ENCODE measurements around the gene ADGRA1.

ADGRA1 gene

GRCh38 chr10:133084491-133084890 lies 3.2 kb upstream of the ADGRA1 start:
- Histone ChIP-seq H3K79me2 (ENCODE audit: insufficient read depth, low read length) (no peaks in the 10 kb centered on the region), H3K4me2 (ENCODE audit: low read depth, low read length, poor library complexity, severe bottlenecking) (no peak overlapping the region), H3K9ac (ENCODE audit: low read length) (no peak overlapping the region), H3K27me3 (ENCODE audit: low read length) (no peaks in the 10 kb centered on the region), H2AFZ (ENCODE audit: low read depth, low read length, severe bottlenecking) (no peak overlapping the region), H3K9me3 (ENCODE audit: insufficient read depth, low read length) (no peaks in the 10 kb centered on the region), H4K20me1 (ENCODE audit: low read depth, low read length) (no peaks in the 10 kb centered on the region), H3K4me3 (ENCODE audit: insufficient read depth, low read length, poor library complexity, severe bottlenecking) (no peak overlapping the region), H3K9me2 (replicated peaks; ENCODE audit: insufficient read depth, low read length) (no peaks in the 10 kb centered on the region), H3K27ac (ENCODE audit: low read depth, low read length) (no peak overlapping the region), H3F3A (ENCODE audit: insufficient read depth) (no peaks in the 10 kb centered on the region), H3K36me3 (ENCODE audit: low read length) (no peaks in the 10 kb centered on the region)
- TF ChIP-seq EZH2phosphoT487 (conservative IDR thresholded peaks at IDR 0.05; ENCODE audit: low read length): no peak
- TF ChIP-seq, protein P1, sequence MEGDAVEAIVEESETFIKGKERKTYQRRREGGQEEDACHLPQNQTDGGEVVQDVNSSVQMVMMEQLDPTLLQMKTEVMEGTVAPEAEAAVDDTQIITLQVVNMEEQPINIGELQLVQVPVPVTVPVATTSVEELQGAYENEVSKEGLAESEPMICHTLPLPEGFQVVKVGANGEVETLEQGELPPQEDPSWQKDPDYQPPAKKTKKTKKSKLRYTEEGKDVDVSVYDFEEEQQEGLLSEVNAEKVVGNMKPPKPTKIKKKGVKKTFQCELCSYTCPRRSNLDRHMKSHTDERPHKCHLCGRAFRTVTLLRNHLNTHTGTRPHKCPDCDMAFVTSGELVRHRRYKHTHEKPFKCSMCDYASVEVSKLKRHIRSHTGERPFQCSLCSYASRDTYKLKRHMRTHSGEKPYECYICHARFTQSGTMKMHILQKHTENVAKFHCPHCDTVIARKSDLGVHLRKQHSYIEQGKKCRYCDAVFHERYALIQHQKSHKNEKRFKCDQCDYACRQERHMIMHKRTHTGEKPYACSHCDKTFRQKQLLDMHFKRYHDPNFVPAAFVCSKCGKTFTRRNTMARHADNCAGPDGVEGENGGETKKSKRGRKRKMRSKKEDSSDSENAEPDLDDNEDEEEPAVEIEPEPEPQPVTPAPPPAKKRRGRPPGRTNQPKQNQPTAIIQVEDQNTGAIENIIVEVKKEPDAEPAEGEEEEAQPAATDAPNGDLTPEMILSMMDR (IDR thresholded peaks at IDR 0.05; ENCODE audit: insufficient read depth, low read length, poor library complexity, severe bottlenecking): no peak

- Histone ChIP-seq H3K9ac (ENCODE audit: low read length) (no peak overlapping the region), H3K4me3 (ENCODE audit: insufficient read depth, low read length, poor library complexity, severe bottlenecking) (no peak overlapping the region), H3K9me2 (replicated peaks; ENCODE audit: insufficient read depth, low read length) (no peaks in the 10 kb centered on the region), H4K20me1 (ENCODE audit: low read depth, low read length) (no peaks in the 10 kb centered on the region), H3F3A (ENCODE audit: insufficient read depth) (no peaks in the 10 kb centered on the region), H3K27me3 (ENCODE audit: low read length) (no peaks in the 10 kb centered on the region), H3K79me2 (ENCODE audit: insufficient read depth, low read length) (no peaks in the 10 kb centered on the region), H3K9me3 (ENCODE audit: insufficient read depth, low read length) (no peaks in the 10 kb centered on the region), H2AFZ (ENCODE audit: low read depth, low read length, severe bottlenecking) (no peak overlapping the region), H3K4me2 (ENCODE audit: low read depth, low read length, poor library complexity, severe bottlenecking) (no peak overlapping the region), H3K27ac (ENCODE audit: low read depth, low read length) (no peak overlapping the region), H3K36me3 (ENCODE audit: low read length) (no peaks in the 10 kb centered on the region)
- TF ChIP-seq, protein P1 (IDR thresholded peaks at IDR 0.05; ENCODE audit: insufficient read depth, low read length, poor library complexity, severe bottlenecking): no peak
Measured at GRCh38 chr10:133085251-133086125, 2.2 kb upstream of the ADGRA1 start.

DNA sequence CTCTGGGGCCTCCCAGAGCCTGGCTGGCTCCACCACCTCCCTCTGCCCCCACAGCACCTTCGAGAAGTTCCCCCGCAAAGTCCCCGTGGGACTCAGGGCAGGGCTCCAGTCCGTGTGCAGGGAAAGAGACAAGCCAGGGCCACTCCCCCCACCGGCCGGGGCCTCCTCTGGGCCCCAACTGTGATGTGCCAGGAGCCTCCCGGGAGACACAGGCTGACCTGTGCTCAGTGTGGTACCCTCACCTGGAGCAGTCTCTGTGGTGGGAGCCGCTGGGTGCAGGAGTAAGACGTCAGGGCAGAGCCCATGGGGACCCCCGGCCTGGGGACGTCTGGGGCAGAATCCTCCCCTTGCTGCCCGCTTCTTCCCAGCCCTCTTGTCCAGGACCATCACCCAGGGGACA lies 1.5 kb upstream of the ADGRA1 start:
- TF ChIP-seq, protein P1 (IDR thresholded peaks at IDR 0.05; ENCODE audit: insufficient read depth, low read length, poor library complexity, severe bottlenecking): no peak
- Histone ChIP-seq H3F3A (ENCODE audit: insufficient read depth) (no peaks in the 10 kb centered on the region), H2AFZ (ENCODE audit: low read depth, low read length, severe bottlenecking) (no peak overlapping the region), H3K79me2 (ENCODE audit: insufficient read depth, low read length) (no peaks in the 10 kb centered on the region), H3K4me2 (ENCODE audit: low read depth, low read length, poor library complexity, severe bottlenecking) (no peak overlapping the region), H3K27ac (ENCODE audit: low read depth, low read length) (no peak overlapping the region), H3K9me3 (ENCODE audit: insufficient read depth, low read length) (no peaks in the 10 kb centered on the region), H3K27me3 (ENCODE audit: low read length) (no peaks in the 10 kb centered on the region), H3K4me3 (ENCODE audit: insufficient read depth, low read length, poor library complexity, severe bottlenecking) (no peak overlapping the region), H3K9ac (ENCODE audit: low read length) (no peak overlapping the region), H3K9me2 (replicated peaks; ENCODE audit: insufficient read depth, low read length) (no peaks in the 10 kb centered on the region), H3K36me3 (ENCODE audit: low read length) (no peaks in the 10 kb centered on the region), H4K20me1 (ENCODE audit: low read depth, low read length) (no peaks in the 10 kb centered on the region)
